Activated CD4-positive, alpha-beta T cell treated with anti-CD3 and anti-CD28 coated beads, Interleukin-2, amount 10 ng/mL, durations not matched to agents 7 days and 5 days (primary cell): Measurements from ENCODE around the gene HCN4. TPM values are rescaled to one million over a fixed set of nuclear protein-coding genes. Genes with fewer than 3 reads are reported as not detected.

ENCODE experiments used
- CTCF ChIA-PET: fragments of 350-600 bp; sonication (Branson Sonifier 250); formaldehyde crosslinking; loops from one replicate; lab custom pipeline; 2021; ENCODE audit warnings: antibody characterized with exemption; lab: Charles Lee
- POLR2A ChIA-PET: fragments of 350-600 bp; sonication (Branson Sonifier 250); formaldehyde crosslinking; loops from one replicate; lab custom pipeline; 2021; ENCODE audit warnings: antibody characterized with exemption; lab: Charles Lee
- DNase-seq: peaks from one replicate; pipeline ENCODE4 v3.0.0-alpha.2; 2020
- H3K27ac Mint-ChIP-seq: one replicate; pipeline ENCODE4 v1.8.0; 2021; ENCODE audit warnings: mild to moderate bottlenecking, moderate library complexity, mixed read lengths
- H3K27me3 Mint-ChIP-seq: one replicate; pipeline ENCODE4 v1.8.0; 2021; ENCODE audit warnings: mixed read lengths
- H3K36me3 Mint-ChIP-seq: one replicate; pipeline ENCODE4 v1.8.0; 2021; ENCODE audit warnings: low read depth, mixed read lengths
- H3K4me1 Mint-ChIP-seq: one replicate; pipeline ENCODE4 v1.8.0; 2021; ENCODE audit warnings: mixed read lengths
- H3K4me3 Mint-ChIP-seq: one replicate; pipeline ENCODE4 v1.8.0; 2021; ENCODE audit warnings: mild to moderate bottlenecking, moderate library complexity, mixed read lengths
- H3K9me3 Mint-ChIP-seq: one replicate; pipeline ENCODE4 v1.8.0; 2021; ENCODE audit warnings: mixed read lengths
- total RNA-seq, 2 experiments: library from RNA; stranded (reverse); gene quantifications; one replicate each; pipeline ENCODE4 v1.2.3, GENCODE V29; 2021

Gene HCN4
- total RNA-seq, 2 experiments from 2014 or later, result not detected

DNA sequence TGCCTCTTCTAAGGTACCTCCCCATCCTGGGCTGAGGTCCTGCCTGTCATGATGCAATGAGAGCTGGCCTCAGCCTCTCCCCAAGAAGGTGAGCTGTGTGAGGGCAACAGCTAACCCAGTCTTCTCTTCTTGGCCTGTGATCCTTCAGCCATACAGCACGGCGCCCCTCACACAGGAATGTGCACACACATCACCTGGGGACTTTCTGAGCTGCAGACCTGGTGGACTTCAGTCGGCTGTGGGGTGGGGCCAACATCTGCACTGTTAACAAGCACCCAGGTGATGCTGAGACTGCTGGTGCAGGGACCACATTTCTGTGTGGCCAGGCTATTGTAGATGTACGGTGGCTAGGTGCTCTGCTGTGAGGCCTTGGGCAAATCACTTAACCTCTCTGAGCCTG is 14.5 kb downstream of the HCN4 start:
- CTCF ChIA-PET, result no interaction called here

DNA sequence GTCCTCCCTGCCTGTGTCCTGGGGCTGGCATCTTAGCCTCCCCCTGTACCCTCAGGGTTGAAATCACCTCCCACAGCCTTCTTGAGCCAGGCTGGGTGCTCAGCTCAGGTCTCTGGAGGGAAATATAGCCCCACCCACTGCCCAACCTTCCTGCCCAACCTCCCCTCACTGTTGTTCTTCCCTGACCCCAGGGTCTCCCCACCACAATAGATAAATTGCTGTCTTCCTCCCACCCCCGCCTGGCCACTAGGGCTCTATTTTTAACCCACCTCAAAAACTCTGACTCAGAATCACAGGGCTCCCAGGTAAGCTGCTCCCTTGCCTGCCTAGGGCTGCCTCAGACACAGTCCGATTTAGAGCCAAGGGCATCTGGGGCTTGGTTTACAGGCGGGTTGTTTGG is 15.0 kb downstream of the HCN4 start:
- H3K4me3 Mint-ChIP-seq, result no peak overlapping the region
- ChIA-PET CTCF (no interaction called here), POLR2A (no interaction called here)
- no peaks in the 10 kb centered on the region for H3K9me3 Mint-ChIP-seq
- H3K4me1 Mint-ChIP-seq, result no peaks in the 10 kb centered on the region
- H3K27me3 Mint-ChIP-seq, result no peaks in the 10 kb centered on the region
- H3K36me3 Mint-ChIP-seq, result no peaks in the 10 kb centered on the region
- H3K27ac Mint-ChIP-seq, result no peak overlapping the region
- no peak for DNase-seq

More for the DNA sequence above, 14.5 kb downstream of the HCN4 start:
- H3K27ac Mint-ChIP-seq, result no peak overlapping the region
- H3K4me3 Mint-ChIP-seq, result no peak overlapping the region
- POLR2A ChIA-PET, result no interaction called here
- no peaks in the 10 kb centered on the region for H3K27me3 Mint-ChIP-seq
- no peak for DNase-seq
- no peaks in the 10 kb centered on the region for H3K36me3 Mint-ChIP-seq
- no peaks in the 10 kb centered on the region for H3K9me3 Mint-ChIP-seq
- H3K4me1 Mint-ChIP-seq, result no peaks in the 10 kb centered on the region

- ChIA-PET POLR2A (no interaction called here), CTCF (no interaction called here)
These were observed 16.7 kb downstream of the HCN4 start for GRCh38 chr15:73352082-73352481.

DNA sequence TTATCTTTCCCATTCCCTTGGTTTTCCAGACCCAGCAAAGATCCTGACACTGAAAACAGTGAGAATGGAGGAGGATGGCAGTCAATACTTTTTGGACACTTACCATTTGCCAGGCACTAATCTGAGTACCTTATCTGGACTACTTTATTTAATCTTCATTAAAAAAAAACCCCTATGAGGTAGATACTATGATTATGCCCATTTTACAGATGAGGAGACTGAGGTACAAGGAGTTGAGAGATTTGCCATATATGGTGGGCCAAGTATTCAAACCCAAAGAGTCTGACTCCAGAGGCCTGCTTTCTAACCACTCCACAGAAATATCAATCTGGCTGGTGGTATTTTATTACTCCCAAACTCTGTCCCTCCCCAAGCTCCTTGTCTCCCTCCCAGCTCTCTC is 19.6 kb downstream of the HCN4 start:
- H3K27me3 Mint-ChIP-seq, result peaks cover 2% of the 10 kb centered on the region
- ChIA-PET POLR2A (no interaction called here), CTCF (no interaction called here)
- no peak overlapping the region for H3K4me3 Mint-ChIP-seq
- H3K4me1 Mint-ChIP-seq, result no peaks in the 10 kb centered on the region
- no peaks in the 10 kb centered on the region for H3K36me3 Mint-ChIP-seq
- no peak overlapping the region for H3K27ac Mint-ChIP-seq
- DNase-seq, result no peak
- no peaks in the 10 kb centered on the region for H3K9me3 Mint-ChIP-seq

More at GRCh38 chr15:73352082-73352481, 16.7 kb downstream of the HCN4 start:
- DNase-seq, result no peak
- Mint-ChIP-seq H3K4me1 (no peaks in the 10 kb centered on the region), H3K4me3 (no peak overlapping the region), H3K36me3 (no peaks in the 10 kb centered on the region), H3K27me3 (no peaks in the 10 kb centered on the region), H3K27ac (no peak overlapping the region), H3K9me3 (no peaks in the 10 kb centered on the region)

DNA sequence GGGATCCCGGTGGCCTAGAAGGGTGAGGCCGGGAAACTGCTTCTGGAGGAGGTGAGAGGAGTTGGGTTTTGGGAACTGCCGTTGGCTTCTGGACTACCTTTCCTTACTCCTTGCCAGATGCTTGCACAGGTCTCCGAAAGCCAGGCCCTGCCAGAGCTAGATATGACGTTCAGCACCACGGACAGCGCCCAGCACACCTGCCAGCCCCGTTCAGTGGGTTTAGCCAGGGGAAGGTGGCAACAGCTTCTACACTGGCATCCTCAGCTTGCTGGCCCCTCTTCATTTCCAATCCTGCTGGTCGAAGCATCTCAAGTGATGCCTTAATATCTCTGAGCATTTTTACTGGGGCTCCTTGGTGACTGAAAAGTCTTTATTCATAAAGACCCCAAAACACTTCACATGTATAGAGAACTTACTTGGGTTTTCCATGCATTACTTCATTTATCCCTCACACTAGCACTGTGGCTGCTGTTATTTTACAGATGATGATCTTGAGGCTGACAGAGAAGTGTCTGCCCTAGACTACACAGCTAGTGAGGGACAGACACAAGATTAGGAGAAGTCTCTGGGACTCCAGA is 21.9 kb downstream of the HCN4 start:
- Mint-ChIP-seq H3K9me3 (peaks cover 3% of the 10 kb centered on the region), H3K27me3 (peaks cover 2% of the 10 kb centered on the region), H3K4me1 (no peaks in the 10 kb centered on the region), H3K4me3 (no peak overlapping the region), H3K36me3 (no peaks in the 10 kb centered on the region), H3K27ac (no peak overlapping the region)
- CTCF ChIA-PET, result no interaction called here
- POLR2A ChIA-PET, result no interaction called here
- DNase-seq, result peak; percentile 73

DNA sequence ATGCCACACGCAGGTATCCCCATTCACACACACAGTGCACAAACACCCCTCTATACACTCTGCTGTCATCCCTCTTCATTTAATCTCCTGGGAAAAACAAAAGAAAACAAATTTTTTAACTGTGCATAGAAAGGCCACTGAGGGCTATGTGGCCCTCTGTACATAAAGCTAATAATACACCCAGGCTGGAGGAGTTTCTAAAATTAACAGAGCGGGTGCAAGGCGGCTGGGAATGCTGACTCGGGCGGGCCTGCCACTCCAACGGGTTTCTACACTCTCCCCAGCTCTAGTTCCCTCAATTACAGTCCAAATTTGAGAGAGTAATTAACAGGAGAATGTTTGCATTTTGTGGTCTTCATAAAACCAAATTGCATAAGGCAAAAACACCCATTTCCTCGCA is 23.1 kb downstream of the HCN4 start:
- no peak overlapping the region for H3K4me3 Mint-ChIP-seq
- peaks cover 2% of the 10 kb centered on the region for H3K27me3 Mint-ChIP-seq
- POLR2A ChIA-PET, result no interaction called here
- no peak for DNase-seq
- no peaks in the 10 kb centered on the region for H3K36me3 Mint-ChIP-seq
- no peak overlapping the region for H3K27ac Mint-ChIP-seq
- peaks cover 3% of the 10 kb centered on the region for H3K9me3 Mint-ChIP-seq
- CTCF ChIA-PET, result no interaction called here
- H3K4me1 Mint-ChIP-seq, result no peaks in the 10 kb centered on the region

DNA sequence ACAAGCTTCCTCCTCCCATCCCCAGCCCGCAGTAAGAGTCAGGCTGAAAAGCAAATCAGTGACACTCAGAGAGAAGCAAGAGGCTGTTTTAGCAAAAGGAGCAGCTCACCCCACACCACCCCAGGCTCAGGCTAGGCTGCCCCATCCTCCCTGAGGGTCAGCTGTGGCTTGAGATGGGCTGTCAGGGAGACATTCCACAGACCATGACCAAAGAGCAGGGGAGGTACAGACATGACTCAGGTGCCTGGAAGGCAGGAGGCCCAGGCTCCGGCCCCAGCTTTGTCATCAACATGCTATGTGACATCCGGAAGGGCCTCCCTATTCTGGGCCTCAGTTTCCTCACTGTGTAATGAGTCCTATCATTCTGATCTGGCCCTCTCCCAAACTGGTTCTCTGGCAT is 24.7 kb downstream of the HCN4 start:
- Mint-ChIP-seq H3K27ac (no peak overlapping the region), H3K9me3 (peaks cover 3% of the 10 kb centered on the region), H3K4me3 (no peak overlapping the region), H3K36me3 (no peaks in the 10 kb centered on the region), H3K27me3 (peaks cover 2% of the 10 kb centered on the region), H3K4me1 (no peaks in the 10 kb centered on the region)
- no peak for DNase-seq
- POLR2A ChIA-PET, result no interaction called here
- CTCF ChIA-PET, result no interaction called here

GRCh38 chr15:73341886-73342600 is 26.7 kb downstream of the HCN4 start:
- Mint-ChIP-seq H3K27me3 (peaks cover 2% of the 10 kb centered on the region), H3K4me1 (no peaks in the 10 kb centered on the region), H3K4me3 (no peak overlapping the region), H3K36me3 (no peaks in the 10 kb centered on the region), H3K9me3 (peaks cover 3% of the 10 kb centered on the region), H3K27ac (no peak overlapping the region)
- DNase-seq, result no peak
- POLR2A ChIA-PET, result no interaction called here
- CTCF ChIA-PET, result interaction anchor here (0.5 kb wide), 1 partner anchor 54 kb away, joined by 4 read pairs; no protein-coding TSS in a partner anchor

- no peaks in the 10 kb centered on the region for H3K4me1 Mint-ChIP-seq
- CTCF ChIA-PET, result no interaction called here
- H3K36me3 Mint-ChIP-seq, result no peaks in the 10 kb centered on the region
- H3K4me3 Mint-ChIP-seq, result no peak overlapping the region
- DNase-seq, result no peak
- H3K9me3 Mint-ChIP-seq, result peaks cover 3% of the 10 kb centered on the region
- H3K27ac Mint-ChIP-seq, result peak overlapping the region; percentile 43
- no peaks in the 10 kb centered on the region for H3K27me3 Mint-ChIP-seq
- POLR2A ChIA-PET, result no interaction called here
These were observed 28.1 kb downstream of the HCN4 start for GRCh38 chr15:73340502-73341192.

GRCh38 chr15:73338606-73339374 is 30.0 kb downstream of the HCN4 start:
- no peak overlapping the region for H3K27ac Mint-ChIP-seq
- no peaks in the 10 kb centered on the region for H3K4me1 Mint-ChIP-seq
- peaks cover 3% of the 10 kb centered on the region for H3K9me3 Mint-ChIP-seq
- CTCF ChIA-PET, result no interaction called here
- no peak overlapping the region for H3K4me3 Mint-ChIP-seq
- DNase-seq, result no peak
- POLR2A ChIA-PET, result no interaction called here
- no peaks in the 10 kb centered on the region for H3K36me3 Mint-ChIP-seq
- no peaks in the 10 kb centered on the region for H3K27me3 Mint-ChIP-seq

DNA sequence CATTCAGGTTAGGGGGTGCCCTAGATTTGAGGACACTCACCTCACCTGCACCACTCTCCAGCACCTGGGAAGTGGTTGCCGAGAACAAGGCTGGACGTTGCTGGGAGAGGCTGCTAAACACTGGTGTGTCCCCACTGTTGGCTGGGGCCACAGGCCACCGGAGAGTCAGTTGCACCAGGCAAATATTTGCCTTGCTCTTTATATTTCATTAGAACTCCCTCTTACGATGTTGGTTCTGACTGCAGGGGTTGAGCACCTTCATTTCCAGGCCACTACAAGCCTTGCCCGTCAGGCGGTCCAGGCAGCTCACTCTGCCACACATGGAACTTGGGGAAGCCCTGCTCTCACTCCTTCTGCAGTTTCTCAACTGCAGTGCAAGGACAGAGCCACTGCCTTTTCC is 30.7 kb downstream of the HCN4 start:
- Mint-ChIP-seq H3K4me3 (no peak overlapping the region), H3K4me1 (no peaks in the 10 kb centered on the region), H3K27me3 (no peaks in the 10 kb centered on the region), H3K9me3 (peaks cover 3% of the 10 kb centered on the region), H3K36me3 (no peaks in the 10 kb centered on the region), H3K27ac (no peak overlapping the region)
- ChIA-PET POLR2A (no interaction called here), CTCF (no interaction called here)
- no peak for DNase-seq

DNA sequence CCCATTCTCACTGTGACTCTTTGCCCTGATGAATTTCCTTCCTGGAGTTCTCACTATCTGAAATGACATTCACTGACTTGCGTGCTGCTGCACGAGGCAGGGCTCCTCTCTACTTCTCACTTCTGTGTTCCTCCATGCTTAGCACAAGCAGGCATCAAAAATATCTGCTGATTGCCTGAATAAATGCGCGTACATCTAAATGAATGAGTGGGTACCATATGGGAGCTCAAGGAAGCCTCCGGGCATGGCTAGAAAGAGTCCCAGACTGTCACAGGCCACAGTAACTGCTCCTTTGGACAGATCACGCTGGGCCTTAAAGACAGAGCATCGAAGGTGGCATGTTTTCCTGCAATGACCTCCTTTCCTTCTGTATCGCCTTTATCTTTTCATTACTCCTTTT is 31.6 kb downstream of the HCN4 start:
- Mint-ChIP-seq H3K4me1 (no peaks in the 10 kb centered on the region), H3K9me3 (no peaks in the 10 kb centered on the region), H3K27me3 (no peaks in the 10 kb centered on the region), H3K4me3 (no peak overlapping the region), H3K36me3 (no peaks in the 10 kb centered on the region), H3K27ac (no peak overlapping the region)
- POLR2A ChIA-PET, result no interaction called here
- DNase-seq, result no peak
- CTCF ChIA-PET, result no interaction called here

- Mint-ChIP-seq H3K4me3 (no peak overlapping the region), H3K27me3 (no peaks in the 10 kb centered on the region), H3K27ac (no peak overlapping the region), H3K4me1 (no peaks in the 10 kb centered on the region), H3K36me3 (no peaks in the 10 kb centered on the region), H3K9me3 (no peaks in the 10 kb centered on the region)
- POLR2A ChIA-PET, result no interaction called here
- DNase-seq, result no peak
- CTCF ChIA-PET, result no interaction called here
These were observed 32.0 kb downstream of the HCN4 start for GRCh38 chr15:73336756-73337155.
